SK-N-SH (cell line): ENCODE data around the gene MASP1. TPM values are rescaled to one million over a fixed set of nuclear protein-coding genes. Genes with fewer than 3 reads are reported as not detected.

ENCODE experiments used
- CTCF ChIA-PET: fragments of 300-600, 350-600 bp; formaldehyde crosslinking; extraction: SDS; loops from one replicate; lab custom pipeline; 2021; lab: Yijun Ruan, JAX
- POLR2A ChIA-PET: fragments of 350-600 bp; sonication (Branson Sonifier 250); formaldehyde crosslinking; extraction: SDS; loops from one replicate; lab custom pipeline; 2020; ENCODE audit warnings: antibody characterized with exemption, inconsistent platforms; lab: Yijun Ruan, JAX
- DNase-seq: peaks from one replicate; pipeline ENCODE4 v3.0.0; 2012
- H2AFZ ChIP-seq: fragments of 200-600 bp; sonication (generic); 2 replicates; pipeline ENCODE4 v1.8.1; 2016; ENCODE audit warnings: antibody characterized with exemption, mild to moderate bottlenecking, low read depth
- H3F3A ChIP-seq: fragments of 200-600 bp; sonication (generic); replicated peaks from 2 replicates; pipeline ENCODE3; 2016; ENCODE audit warnings: antibody characterized with exemption, mild to moderate bottlenecking; ENCODE audit not compliant: insufficient read depth
- H3K27ac ChIP-seq, 2 experiments: fragments of 200-500 bp in 1 of 2; fragments of 200-600 bp in 1 of 2; sonication (Bioruptor generic) in 1 of 2; sonication (generic), shearing (Covaris generic) in 1 of 2; 2 replicates each; pipeline versions ENCODE4 v1.5.1 to v1.6.1; 2014 to 2016; ENCODE audit warnings: low read depth in 2 of 2, inconsistent platforms in 1 of 2, low read length in 1 of 2, mild to moderate bottlenecking in 1 of 2, mixed read lengths in 1 of 2
- H3K27me3 ChIP-seq: fragments of 200-600 bp; sonication (generic), shearing (Covaris generic); 2 replicates; pipeline ENCODE4 v1.6.1; 2016; ENCODE audit warnings: mixed run types; ENCODE audit not compliant: insufficient read depth
- H3K36me3 ChIP-seq, 2 experiments: fragments of 200-500 bp in 1 of 2; fragments of 200-600 bp in 1 of 2; sonication (Bioruptor generic) in 1 of 2; sonication (generic) in 1 of 2; replicated peaks in 1 of 2; 2 replicates each; pipeline versions ENCODE3 to v1.5.1; 2014 to 2016; ENCODE audit warnings: low read length in 1 of 2, mild to moderate bottlenecking in 1 of 2; ENCODE audit not compliant: insufficient read depth in 2 of 2, control insufficient read depth in 1 of 2
- H3K4me1 ChIP-seq, 2 experiments: fragments of 200-500 bp in 1 of 2; fragments of 200-600 bp in 1 of 2; sonication (Bioruptor generic) in 1 of 2; sonication (generic), shearing (Covaris generic) in 1 of 2; 2 replicates each; pipeline versions ENCODE4 v1.5.1 to v1.6.1; 2014 to 2016; ENCODE audit warnings: low read depth in 1 of 2, low read length in 1 of 2, mixed run types in 1 of 2; ENCODE audit not compliant: insufficient read depth in 2 of 2, control insufficient read depth in 1 of 2
- H3K4me2 ChIP-seq: fragments of 200-600 bp; sonication (generic), shearing (Covaris generic); 2 replicates; pipeline ENCODE4 v1.6.1; 2017; ENCODE audit warnings: mixed run types
- H3K4me3 ChIP-seq, 2 experiments: fragments of 200-500 bp in 1 of 2; fragments of 200-600 bp in 1 of 2; sonication (Bioruptor generic) in 1 of 2; sonication (generic), shearing (Covaris generic) in 1 of 2; 2 replicates each; pipeline versions ENCODE4 v1.5.1 to v1.8.1; 2014 to 2016; ENCODE audit warnings: low read depth in 2 of 2, inconsistent platforms in 1 of 2, low read length in 1 of 2, mild to moderate bottlenecking in 1 of 2, mixed read lengths in 1 of 2, moderate library complexity in 1 of 2
- H3K79me2 ChIP-seq: fragments of 200-600 bp; sonication (generic); 2 replicates; pipeline ENCODE4 v1.8.1; 2017; ENCODE audit warnings: mild to moderate bottlenecking; ENCODE audit not compliant: insufficient read depth
- H3K9ac ChIP-seq: fragments of 200-600 bp; sonication (generic); 2 replicates; pipeline ENCODE4 v1.6.1; 2017; ENCODE audit warnings: mixed run types
- H3K9me2 ChIP-seq: fragments of 200-600 bp; sonication (generic); 2 replicates; pipeline ENCODE4 v1.6.1; 2017; ENCODE audit warnings: mixed run types
- H3K9me3 ChIP-seq: fragments of 200-600 bp; sonication (generic); 2 replicates; pipeline ENCODE4 v1.6.1; 2017; ENCODE audit warnings: mixed run types, mild to moderate bottlenecking, moderate library complexity
- H4K20me1 ChIP-seq: fragments of 200-600 bp; sonication (generic); 2 replicates; pipeline ENCODE4 v1.6.1; 2017; ENCODE audit warnings: mild to moderate bottlenecking, mixed run types; ENCODE audit not compliant: insufficient read depth
- CHD2 ChIP-seq: fragments of 150-350 bp; IDR thresholded peaks from 2 replicates; pipeline ENCODE4 v1.6.1; 2018; ENCODE audit warnings: low read length; ENCODE audit not compliant: partially characterized antibody
- FOXM1 ChIP-seq: IDR thresholded peaks from 2 replicates; pipeline ENCODE4 v1.4.0; 2012; ENCODE audit warnings: low read depth, mild to moderate bottlenecking
- GABPA ChIP-seq: IDR thresholded peaks from 2 replicates; pipeline ENCODE4 v1.4.0; 2012; ENCODE audit warnings: low read depth, mild to moderate bottlenecking
- JUND ChIP-seq: IDR thresholded peaks from 2 replicates; pipeline ENCODE4 v1.4.0; 2012
- MAX ChIP-seq: IDR thresholded peaks from 2 replicates; pipeline ENCODE4 v1.4.0; 2012; ENCODE audit warnings: low read depth
- NFIC ChIP-seq: IDR thresholded peaks from 2 replicates; pipeline ENCODE4 v1.4.0; 2012; ENCODE audit warnings: borderline replicate concordance
- TAF1 ChIP-seq: IDR thresholded peaks from 2 replicates; pipeline ENCODE4 v1.6.1; 2012; ENCODE audit warnings: low read depth, mild to moderate bottlenecking, low read length, moderate library complexity, borderline replicate concordance
- TCF12 ChIP-seq: IDR thresholded peaks from 2 replicates; pipeline ENCODE4 v1.4.0; 2012
- TEAD4 ChIP-seq: IDR thresholded peaks from 2 replicates; pipeline ENCODE4 v1.4.0; 2012; ENCODE audit warnings: mild to moderate bottlenecking, borderline replicate concordance; ENCODE audit not compliant: insufficient read depth
- USF1 ChIP-seq: IDR thresholded peaks from 2 replicates; pipeline ENCODE4 v1.4.0; 2012; ENCODE audit warnings: low read depth, borderline replicate concordance
- YY1 ChIP-seq: IDR thresholded peaks from 2 replicates; pipeline ENCODE4 v1.4.0; 2012; ENCODE audit warnings: low read depth, mild to moderate bottlenecking
- WGBS: methylation state at CpG from one replicate; pipeline ENCODE4 v1.1.6; 2017; ENCODE audit warnings: low lambda C conversion rate; 5-methylcytosine and 5-hydroxymethylcytosine counted together
- polyA plus RNA-seq, 3 experiments: library from polyadenylated mRNA; depleted of rRNA; stranded (reverse); fragments of >200 nt; gene quantifications; 2 replicates each; pipeline ENCODE4 v1.2.3, GENCODE V29; 2012
- TF ChIP-seq, protein P1 (sequence below): IDR thresholded peaks from 2 replicates; pipeline ENCODE4; 2012

The MASP1 gene
- polyA plus RNA-seq, 1 of the 3 experiments (the other 2 are of a cell fraction), result not detected

DNA sequence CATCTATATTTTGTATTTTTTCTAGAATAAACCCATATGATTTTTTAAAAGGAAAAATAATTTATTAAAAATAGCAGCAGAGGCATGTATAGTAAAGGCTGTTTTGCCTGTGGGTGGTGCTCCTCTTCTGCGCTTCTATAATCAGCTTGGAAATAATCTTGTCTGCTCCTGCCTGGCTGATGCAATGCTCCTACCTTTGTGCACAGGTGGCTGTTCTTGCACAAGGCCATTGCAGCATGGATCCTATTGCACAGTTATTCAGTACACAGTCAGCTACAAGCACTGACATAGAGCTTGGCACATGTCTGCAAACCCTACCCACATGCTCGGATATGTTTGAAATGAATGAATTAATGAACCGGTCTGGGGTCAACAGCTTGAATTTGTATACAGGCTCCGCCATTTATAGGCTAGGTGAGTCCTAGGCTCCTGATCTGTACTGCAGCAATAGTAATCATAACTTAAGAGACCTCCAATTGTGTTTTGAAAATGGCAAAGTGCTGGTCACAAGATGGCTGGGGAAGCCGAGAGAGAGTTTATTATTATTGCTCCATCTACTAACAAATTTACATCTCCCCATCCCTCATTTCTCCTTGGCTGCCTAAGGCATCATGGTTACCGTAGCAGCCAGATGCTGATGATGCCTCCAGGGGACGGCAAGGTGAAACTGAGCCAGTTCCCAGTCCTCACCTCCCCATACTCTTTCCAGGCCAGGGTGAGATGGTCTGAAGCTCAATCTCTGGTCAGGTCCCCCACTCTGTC lies 94.8 kb downstream of the MASP1 start:
- Histone ChIP-seq H2AFZ (no peak overlapping the region), H3F3A (no peaks in the 10 kb centered on the region), H3K27ac (no peak overlapping the region), H3K36me3 (no peaks in the 10 kb centered on the region), H3K79me2 (no peaks in the 10 kb centered on the region), H3K9me2 (no peaks in the 10 kb centered on the region)
- DNase-seq, result no peak
- TF ChIP-seq TEAD4 (no peak), FOXM1 (no peak), MAX (no peak), USF1 (no peak), JUND (no peak), TAF1 (no peak), TCF12 (no peak), NFIC (no peak), CHD2 (no peak), YY1 (no peak), GABPA (no peak)
- TF ChIP-seq, all 33 proteins: peak for 0
- Histone ChIP-seq H3K4me3 (no peak overlapping the region), H3K9ac (no peak overlapping the region), H3K4me1 (no peaks in the 10 kb centered on the region), H3K9me3 (no peaks in the 10 kb centered on the region), H3K4me2 (no peak overlapping the region), H3K27me3 (peaks cover 31% of the 10 kb centered on the region; the same call in 1 of the 2 replicates), H4K20me1 (no peaks in the 10 kb centered on the region)
- CTCF ChIA-PET, result no interaction called here
- WGBS, result 30% methylated on average over 7 of the region's 7 CpGs
- POLR2A ChIA-PET, result no interaction called here

DNA sequence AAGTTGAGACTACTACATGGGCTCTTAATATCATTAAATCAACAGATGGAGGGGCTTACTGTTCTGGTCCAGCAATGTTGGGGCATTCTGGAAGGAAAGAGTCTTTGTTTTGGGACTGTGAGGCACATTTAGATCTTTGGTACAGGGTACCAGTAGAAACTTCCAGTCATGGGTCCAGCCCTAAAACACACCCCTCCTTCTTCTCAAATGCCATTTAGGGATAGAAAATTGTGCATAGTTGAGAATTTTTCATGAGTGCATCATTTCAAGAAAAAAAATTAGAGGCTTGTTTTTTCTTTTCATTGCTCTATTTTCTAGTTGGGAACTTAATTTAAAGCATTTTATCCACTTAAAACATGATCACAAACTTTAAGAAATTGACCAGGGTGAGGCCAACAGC lies 98.4 kb downstream of the MASP1 start:
- H3K27ac ChIP-seq, result no peak overlapping the region
- CTCF ChIA-PET, result no interaction called here
- TF ChIP-seq, protein P1, sequence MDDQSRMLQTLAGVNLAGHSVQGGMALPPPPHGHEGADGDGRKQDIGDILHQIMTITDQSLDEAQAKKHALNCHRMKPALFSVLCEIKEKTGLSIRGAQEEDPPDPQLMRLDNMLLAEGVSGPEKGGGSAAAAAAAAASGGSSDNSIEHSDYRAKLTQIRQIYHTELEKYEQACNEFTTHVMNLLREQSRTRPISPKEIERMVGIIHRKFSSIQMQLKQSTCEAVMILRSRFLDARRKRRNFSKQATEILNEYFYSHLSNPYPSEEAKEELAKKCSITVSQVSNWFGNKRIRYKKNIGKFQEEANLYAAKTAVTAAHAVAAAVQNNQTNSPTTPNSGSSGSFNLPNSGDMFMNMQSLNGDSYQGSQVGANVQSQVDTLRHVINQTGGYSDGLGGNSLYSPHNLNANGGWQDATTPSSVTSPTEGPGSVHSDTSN, result no peak

More for the DNA sequence above, 98.4 kb downstream of the MASP1 start:
- Histone ChIP-seq H3K4me3 (no peak overlapping the region), H3K4me2 (no peak overlapping the region), H3K79me2 (no peaks in the 10 kb centered on the region), H3F3A (no peaks in the 10 kb centered on the region), H3K9me2 (no peaks in the 10 kb centered on the region), H3K9me3 (no peaks in the 10 kb centered on the region), H4K20me1 (no peaks in the 10 kb centered on the region), H3K4me1 (no peaks in the 10 kb centered on the region), H2AFZ (no peak overlapping the region), H3K9ac (no peak overlapping the region), H3K36me3 (no peaks in the 10 kb centered on the region), H3K27me3 (peaks cover 16% of the 10 kb centered on the region; the same call in 1 of the 2 replicates)
- POLR2A ChIA-PET, result no interaction called here
- DNase-seq, result no peak
